Upper lobe of right lung (tissue), 1 donor: ENCODE measurements around the gene EBI3. TPM values are rescaled to one million over a fixed set of nuclear protein-coding genes. Genes with fewer than 3 reads are reported as not detected.

Source experiments
- ATAC-seq: fragments of 200-7000 bp; cut with Tn5 transposase; one replicate; pipeline ENCODE4 v1.9.1; 2020; ENCODE audit warnings: mild to moderate bottlenecking, moderate library complexity
- DNase-seq: peaks from one replicate; pipeline ENCODE4 v3.0.0-alpha.2; 2020
- H3K27ac ChIP-seq: fragments of 200-600 bp; one replicate; pipeline ENCODE4 v1.8.0; 2022
- H3K27me3 ChIP-seq: fragments of 200-600 bp; one replicate; pipeline ENCODE4 v1.8.0; 2022; ENCODE audit warnings: mild to moderate bottlenecking
- H3K36me3 ChIP-seq: fragments of 200-600 bp; one replicate; pipeline ENCODE4 v1.8.0; 2022
- H3K4me1 ChIP-seq: fragments of 200-600 bp; one replicate; pipeline ENCODE4 v1.8.0; 2022
- H3K4me3 ChIP-seq: fragments of 200-600 bp; one replicate; pipeline ENCODE4 v1.8.0; 2022; ENCODE audit warnings: mild to moderate bottlenecking
- H3K9me3 ChIP-seq: fragments of 200-600 bp; one replicate; pipeline ENCODE4 v1.8.0; 2022
- CTCF ChIP-seq: fragments of 200-600 bp; IDR thresholded peaks from one replicate; pipeline ENCODE4 v1.8.0; 2022; ENCODE audit warnings: antibody characterized with exemption
- intact Hi-C: fragments of 100-400 bp; cut with DNase I; formaldehyde crosslinking; loops from one replicate; pipeline ENCODE4 v1.11.0; 2022
- long read RNA-seq: library from polyadenylated mRNA; unstranded; transcript quantifications from one replicate; pipeline ENCODE4 v2.0.0, GENCODE V29; 2021
- total RNA-seq: library from RNA; stranded (reverse); fragmentation: NEBNext Ultra II Directional; extraction: Animal tissue kit (Norgen Biotek cat#: 25700); gene quantifications from one replicate; pipeline ENCODE4 v1.2.1, GENCODE V29; 2021
- donor health status: DM: no; HTN: yes; CAD: no; lungs with severe emphysema.

Gene EBI3
- total RNA-seq: 2.0 TPM
- long read RNA-seq, partial matches to known transcripts: 0 of 2 reads
- long read RNA-seq, other reads (novel, unspliced or antisense): 2 of 2 reads

GRCh38 chr19:4229179-4229931 lies at the start of gene EBI3:
EBI3 (plus strand) TSS chr19:4229523; CDS start chr19:4229551, 28 bp downstream.
- Histone ChIP-seq H3K4me1 (peaks cover 5% of the 10 kb centered on the region), H3K9me3 (no peaks in the 10 kb centered on the region), H3K4me3 (no peak within 1 kb of the TSS), H3K27me3 (peaks cover 44% of the 10 kb centered on the region), H3K36me3 (no peaks in the 10 kb centered on the region), H3K27ac (no peak within 1 kb of the TSS)
- DNase-seq (no peak), ATAC-seq (peak; percentile 49)
- intact Hi-C loops: no loop called here
- no peak for TF ChIP-seq CTCF

GRCh38 chr19:4181053-4181508 lies 48.2 kb upstream of the EBI3 start:
- Histone ChIP-seq H3K36me3 (peaks cover 11% of the 10 kb centered on the region), H3K27ac (no peak overlapping the region), H3K4me1 (peaks cover 25% of the 10 kb centered on the region), H3K4me3 (peak overlapping the region; percentile 82), H3K9me3 (no peaks in the 10 kb centered on the region), H3K27me3 (no peaks in the 10 kb centered on the region)
- DNase-seq (no peak), ATAC-seq (no peak)
- intact Hi-C loops: no loop called here
- no peak for TF ChIP-seq CTCF

GRCh38 chr19:4182084-4182810 lies 47.1 kb upstream of the EBI3 start, which contains the start of the genes ANKRD24 and SIRT6:
ANKRD24 (plus strand) TSS chr19:4182689; CDS start chr19:4186426, 3,737 bp downstream.
SIRT6 (minus strand) TSS chr19:4182563; CDS start chr19:4182539, 24 bp downstream.
- H3K9me3 ChIP-seq: no peaks in the 10 kb centered on the region
- no peaks in the 10 kb centered on the region for H3K27me3 ChIP-seq
- intact Hi-C loops: no loop called here
- H3K4me3 ChIP-seq: peak within 1 kb of the TSS; percentile 82
- H3K36me3 ChIP-seq: peaks cover 11% of the 10 kb centered on the region
- no peak for TF ChIP-seq CTCF
- peak within 1 kb of the TSS; percentile 86 for H3K27ac ChIP-seq
- peaks cover 25% of the 10 kb centered on the region for H3K4me1 ChIP-seq
- DNase-seq (peak; percentile 99), ATAC-seq (peak; percentile 95)

- H3K4me1 ChIP-seq: peaks cover 25% of the 10 kb centered on the region
- H3K27ac ChIP-seq: no peak overlapping the region
- DNase-seq: peak; percentile 72
- no peaks in the 10 kb centered on the region for H3K36me3 ChIP-seq
- intact Hi-C loops: no loop called here
- peak; percentile 9 for ATAC-seq
- no peak overlapping the region for H3K4me3 ChIP-seq
- no peaks in the 10 kb centered on the region for H3K27me3 ChIP-seq
- TF ChIP-seq CTCF: no peak
- H3K9me3 ChIP-seq: no peaks in the 10 kb centered on the region
These were observed 45.2 kb upstream of the EBI3 start for GRCh38 chr19:4183967-4184717.

- H3K9me3 ChIP-seq: no peaks in the 10 kb centered on the region
- no peak overlapping the region for H3K27ac ChIP-seq
- intact Hi-C loops: no loop called here
- H3K36me3 ChIP-seq: no peaks in the 10 kb centered on the region
- H3K4me3 ChIP-seq: no peak overlapping the region
- DNase-seq: no peak
- ATAC-seq: no peak
- no peak for TF ChIP-seq CTCF
- no peaks in the 10 kb centered on the region for H3K27me3 ChIP-seq
- H3K4me1 ChIP-seq: peaks cover 25% of the 10 kb centered on the region
These were observed 44.5 kb upstream of the EBI3 start for GRCh38 chr19:4184718-4185352.
